GM21717 (cell line): ENCODE measurements around the gene NDUFV3.
A peak's percentile ranks its signal among the peaks of the same experiment; 100 is the strongest.
"Not testable (repeated sequence)": the region's sequence is repeated elsewhere in the genome, so short reads cannot be mapped to it uniquely, and the experiment has no call there.

ENCODE experiments used
- ATAC-seq: cut with Tn5 transposase; IDR thresholded peaks from one replicate; pipeline ENCODE4 v1.9.1; 2021; ENCODE audit warnings: mild to moderate bottlenecking, moderate library complexity; ENCODE audit not compliant: unreplicated experiment

NDUFV3 gene

DNA sequence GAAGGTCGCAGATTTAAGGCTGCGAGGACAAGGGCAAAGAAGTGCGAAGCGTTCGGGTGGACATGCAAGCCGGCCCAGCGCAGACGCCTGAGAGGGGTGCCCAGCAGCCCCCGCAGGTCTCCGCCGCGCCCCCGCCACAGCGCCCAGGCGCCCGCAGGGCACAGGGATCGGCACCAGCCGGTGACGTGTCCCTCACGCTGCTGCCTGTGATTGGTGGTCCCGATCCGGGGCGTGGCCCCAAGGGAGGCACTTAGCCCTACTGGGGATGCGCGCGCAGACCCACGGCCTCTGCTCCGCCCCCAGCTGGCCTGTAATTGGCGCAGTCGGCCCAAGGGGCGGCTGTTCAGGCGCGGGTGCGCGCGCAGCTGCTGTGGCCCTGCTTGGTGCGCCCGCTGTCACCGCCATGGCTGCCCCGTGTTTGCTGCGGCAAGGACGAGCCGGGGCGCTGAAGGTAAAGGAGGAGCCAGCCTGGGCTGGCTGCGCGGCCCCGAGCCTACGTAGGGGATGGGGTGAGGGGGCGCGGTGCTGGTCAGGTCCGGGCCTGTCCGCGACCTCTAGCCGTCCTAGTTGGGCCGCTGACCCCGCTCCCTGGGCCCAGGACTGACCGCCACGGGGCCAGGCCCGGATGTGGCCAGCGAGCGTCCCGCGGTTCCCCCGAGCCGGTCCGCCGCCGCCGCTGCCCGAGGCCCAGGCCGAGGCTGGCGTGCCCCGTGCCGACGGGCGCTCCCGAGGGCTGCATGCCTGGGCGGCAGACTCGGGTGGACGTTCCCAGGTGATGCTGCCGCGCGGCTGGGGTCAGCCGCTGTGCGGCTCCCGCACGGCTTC, at the start of gene NDUFV3:
NDUFV3 (plus strand) TSS at position 379 of the 825 bp plus-strand sequence; CDS start at position 404, 25 bp downstream.
- peak; percentile 82 for ATAC-seq

DNA sequence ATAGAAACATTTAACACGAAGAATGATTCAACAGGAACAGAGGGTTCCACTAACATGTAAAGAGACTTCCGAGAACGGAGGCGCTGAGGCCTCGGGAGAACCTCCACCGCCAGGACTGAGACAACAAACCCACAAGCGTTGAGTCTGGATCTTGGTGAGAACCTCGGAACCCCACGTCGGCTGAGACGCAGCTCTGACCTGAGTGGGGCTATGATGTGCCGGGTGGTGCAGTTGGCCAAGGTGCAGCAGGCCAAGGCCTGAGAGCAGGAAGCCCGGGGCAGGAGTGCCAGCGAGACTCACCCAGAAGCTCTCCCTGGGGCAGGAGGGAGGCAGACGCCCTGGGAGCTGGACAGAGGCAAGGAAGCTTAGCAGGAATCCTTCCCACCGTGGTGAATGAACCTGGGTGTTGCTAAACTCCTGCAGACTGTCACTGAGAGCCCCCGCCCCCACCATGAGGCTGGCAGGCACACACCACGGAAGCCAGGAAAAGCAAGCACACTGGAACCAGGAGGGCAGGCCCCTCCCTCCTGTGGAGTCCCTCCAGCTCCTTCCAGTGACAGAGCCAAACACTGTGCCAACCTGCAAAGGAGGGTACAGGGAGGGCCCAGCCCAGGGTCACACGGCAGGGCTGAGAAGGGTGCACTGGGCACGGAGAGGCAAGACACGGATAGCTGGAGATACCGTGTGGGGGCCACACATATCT, 48.5 kb upstream of the NDUFV3 start:
- no peak for ATAC-seq

DNA sequence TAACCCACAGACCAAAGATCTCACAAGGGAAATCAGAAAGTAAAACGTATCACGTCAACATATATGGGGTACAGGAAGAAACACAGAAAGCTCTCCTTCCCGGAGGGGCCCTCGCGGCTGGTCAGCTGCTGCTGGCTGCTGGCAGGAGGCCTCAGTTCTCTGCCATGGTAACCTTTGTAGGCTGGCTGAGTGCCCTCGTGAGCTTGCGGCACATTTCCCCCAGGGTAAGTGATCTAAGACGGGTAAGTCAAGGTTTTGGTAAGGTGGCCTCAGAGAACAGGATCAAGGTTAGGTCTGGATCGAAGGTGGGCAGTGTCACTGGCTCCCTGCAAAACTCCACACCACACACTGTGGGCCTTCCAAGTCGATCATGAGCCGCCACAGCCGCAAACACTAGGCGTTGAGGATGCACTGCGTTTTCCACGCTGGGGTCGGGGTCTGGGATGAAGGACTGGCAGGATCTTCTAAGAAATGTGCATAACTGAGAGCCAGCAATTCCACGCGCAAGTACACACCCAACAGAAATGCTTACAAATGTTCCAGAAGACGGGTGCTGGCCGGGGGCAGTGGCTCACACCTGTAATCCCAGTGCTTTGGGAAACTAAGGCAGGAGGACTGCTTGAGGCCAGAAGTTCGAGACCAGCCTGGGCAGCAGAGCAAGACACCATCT, 47.7 kb upstream of the NDUFV3 start:
- no peak for ATAC-seq

DNA sequence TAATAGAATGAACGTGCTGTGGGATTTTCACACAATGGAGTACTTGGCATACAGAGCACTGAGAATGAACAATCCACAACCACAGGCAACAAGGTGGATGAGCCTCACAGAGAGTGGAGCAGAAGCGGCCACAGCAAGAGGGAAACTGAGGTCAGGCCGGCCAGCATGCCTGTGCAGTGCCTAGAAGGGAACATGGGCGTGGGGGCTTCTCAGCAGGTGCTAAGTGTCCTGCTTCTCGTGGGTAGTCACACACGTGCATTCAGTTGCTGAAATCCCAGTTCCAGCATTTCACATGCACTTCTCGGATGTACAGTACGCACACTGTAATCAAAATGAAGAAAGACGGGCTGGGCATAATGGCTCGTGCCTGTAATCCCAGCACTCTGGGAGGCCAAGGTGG, 46.9 kb upstream of the NDUFV3 start:
- ATAC-seq: no peak

DNA sequence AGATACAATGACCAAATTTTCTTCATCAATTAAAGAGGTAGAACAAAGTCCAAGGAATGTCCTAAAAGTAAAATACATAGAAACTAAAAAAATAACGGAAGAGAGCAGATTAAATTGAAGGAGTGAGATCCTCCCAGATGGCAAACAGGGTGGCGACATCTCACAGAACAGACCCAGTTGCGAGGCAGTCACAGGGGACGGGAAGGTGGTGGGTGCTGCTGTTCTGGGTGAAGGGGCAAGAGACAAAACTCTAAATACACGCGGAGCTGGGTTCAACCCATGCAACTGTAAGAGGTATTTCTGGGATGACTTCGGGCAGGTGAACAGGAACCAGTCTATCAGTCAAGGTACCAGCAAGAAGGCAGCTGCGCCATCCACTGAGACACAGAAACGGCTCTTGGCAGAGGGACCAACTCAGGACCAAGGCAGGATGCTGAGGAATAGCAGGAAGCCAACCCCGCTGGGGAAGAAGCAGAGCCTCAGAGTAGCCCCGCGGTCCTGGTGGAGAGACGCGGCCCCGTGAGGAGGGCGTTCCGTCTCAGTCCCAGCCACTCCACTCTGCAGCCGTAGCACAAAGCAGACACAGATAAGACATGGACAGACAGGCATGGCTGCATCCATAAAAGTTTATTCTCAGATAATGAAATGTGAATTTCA, 45.9 kb upstream of the NDUFV3 start:
- no peak for ATAC-seq

DNA sequence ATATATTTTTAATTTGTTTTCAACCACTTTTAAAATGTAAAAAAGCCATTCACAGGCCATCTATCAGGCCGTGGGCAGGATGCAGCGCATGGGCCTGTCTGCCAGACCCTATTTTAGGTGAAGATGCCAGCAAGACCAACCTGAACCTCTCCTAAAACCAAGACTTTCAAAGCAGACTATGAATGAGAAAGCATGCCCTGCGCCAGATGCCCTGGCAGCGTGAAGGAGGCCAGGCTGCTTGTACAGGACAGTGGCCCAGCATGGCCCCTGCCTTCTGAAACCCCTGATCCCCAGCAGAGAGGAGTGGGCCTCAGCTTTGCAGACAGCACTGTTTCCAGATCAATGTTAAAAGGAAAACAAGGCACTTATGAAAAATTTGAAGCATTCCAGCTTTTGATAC, 45.4 kb upstream of the NDUFV3 start:
- ATAC-seq: no peak

DNA sequence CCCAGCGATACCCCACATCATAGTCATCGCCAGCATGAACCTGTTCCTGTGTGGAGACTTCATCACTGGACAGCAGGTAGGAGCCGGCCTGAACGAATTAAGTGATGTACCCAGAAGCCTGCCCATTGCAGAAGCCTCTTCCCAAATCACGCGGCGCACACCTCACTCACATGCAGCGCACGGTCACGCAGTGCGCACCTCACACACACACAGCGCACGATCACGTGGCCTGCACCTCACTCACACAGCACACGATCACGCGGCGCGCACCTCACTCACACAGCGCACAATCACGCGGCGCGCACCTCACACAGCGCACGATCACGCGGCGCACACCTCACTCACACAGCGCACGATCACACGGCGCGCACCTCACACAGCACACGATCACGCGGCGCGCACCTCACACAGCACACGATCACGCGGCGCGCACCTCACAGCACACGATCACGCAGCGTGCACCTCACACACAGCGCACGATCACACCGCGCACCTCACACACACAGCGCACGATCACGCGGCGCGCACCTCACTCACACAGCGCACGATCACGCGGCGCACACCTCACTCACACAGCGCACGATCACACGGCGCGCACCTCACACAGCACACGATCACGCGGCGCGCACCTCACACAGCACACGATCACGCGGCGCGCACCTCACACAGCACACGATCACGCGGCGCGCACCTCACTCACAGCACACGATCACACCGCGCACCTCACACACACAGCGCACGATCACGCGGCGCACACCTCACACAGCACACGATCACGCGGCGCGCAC, 44.8 kb upstream of the NDUFV3 start:
- ATAC-seq: not testable (repeated sequence)

DNA sequence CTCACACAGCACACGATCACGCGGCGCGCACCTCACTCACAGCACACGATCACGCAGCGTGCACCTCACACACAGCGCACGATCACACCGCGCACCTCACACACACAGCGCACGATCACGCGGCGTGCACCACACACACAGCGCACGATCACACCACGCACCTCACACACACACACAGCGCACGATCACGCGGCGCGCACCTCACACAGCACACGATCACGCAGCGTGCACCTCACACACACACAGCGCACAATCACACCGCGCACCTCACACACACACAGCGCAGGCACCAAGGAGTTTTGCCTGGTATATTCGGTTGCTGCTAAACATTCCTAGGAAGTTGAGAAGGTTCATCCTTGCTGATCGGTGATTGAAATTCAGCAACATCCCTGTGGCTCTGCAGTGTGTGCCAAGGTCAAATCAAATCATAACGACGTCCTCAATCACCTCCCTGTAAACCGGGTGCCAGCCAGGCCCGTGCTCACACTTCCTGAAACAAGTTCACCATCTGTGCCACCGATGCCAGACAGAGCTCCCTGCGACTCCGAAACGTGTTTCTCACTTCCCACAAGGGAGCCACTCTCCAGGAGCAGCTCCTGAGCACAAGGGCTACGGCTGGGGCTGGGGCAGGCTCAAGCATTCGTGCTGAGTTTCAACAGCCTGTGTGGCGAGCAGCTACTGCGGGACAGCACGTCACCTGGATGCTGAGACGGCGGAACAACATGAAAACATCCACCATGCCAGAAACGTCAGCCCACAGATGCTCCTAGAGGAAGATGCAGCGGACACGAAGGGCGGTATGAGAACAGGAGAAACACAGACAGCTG, 44.0 kb upstream of the NDUFV3 start:
- no peak for ATAC-seq

DNA sequence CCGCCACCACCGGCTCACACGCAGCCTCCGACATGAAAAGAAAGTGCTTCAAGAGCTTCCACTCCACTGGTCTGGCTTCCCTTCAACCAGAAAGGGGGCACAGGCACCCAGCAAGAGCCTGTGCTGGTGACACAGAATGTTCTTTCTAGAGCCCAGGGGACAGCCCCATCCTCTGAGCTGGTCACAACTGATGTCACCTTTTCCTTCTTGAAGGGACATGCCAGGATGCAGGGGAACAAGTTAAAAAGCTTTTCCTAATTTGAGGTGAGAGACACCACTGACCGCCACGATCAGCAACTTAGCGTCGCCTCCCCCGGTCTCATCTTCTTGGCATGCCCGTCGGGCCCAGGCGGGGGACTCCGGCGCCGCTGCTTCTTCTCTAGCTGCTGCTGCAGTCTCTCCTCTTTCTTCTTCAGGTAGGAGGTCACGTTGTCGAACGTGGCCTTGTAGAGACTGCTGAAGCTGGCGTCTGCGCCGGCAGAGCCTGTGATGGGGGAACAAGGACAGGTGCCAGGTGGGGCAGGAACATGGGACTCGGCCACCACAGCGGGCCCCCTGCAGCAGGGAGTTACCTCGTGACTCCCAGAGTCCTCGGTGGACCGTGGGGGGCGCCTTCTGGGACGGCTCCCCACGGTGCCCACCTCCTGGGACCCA, 43.2 kb upstream of the NDUFV3 start:
- ATAC-seq: no peak

DNA sequence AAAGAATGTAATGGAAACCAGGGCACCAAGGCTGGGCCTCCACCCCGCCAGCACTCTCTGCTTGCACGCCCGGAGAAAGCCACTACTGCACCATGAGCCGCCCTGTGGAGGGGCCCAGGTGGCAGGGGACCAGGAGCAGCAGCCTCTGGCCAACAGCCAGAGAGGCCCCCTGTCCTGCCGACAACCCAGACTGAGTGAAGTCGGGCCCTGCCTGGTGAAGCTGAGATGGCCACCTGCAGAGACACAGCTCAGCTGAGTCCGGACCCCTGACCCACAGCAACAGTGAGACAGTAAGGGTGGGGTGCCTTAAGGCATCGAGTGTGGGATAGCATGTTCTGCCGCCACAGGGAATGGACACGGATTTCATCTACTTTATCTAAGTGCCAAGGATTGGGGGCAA, 42.6 kb upstream of the NDUFV3 start:
- ATAC-seq: no peak

DNA sequence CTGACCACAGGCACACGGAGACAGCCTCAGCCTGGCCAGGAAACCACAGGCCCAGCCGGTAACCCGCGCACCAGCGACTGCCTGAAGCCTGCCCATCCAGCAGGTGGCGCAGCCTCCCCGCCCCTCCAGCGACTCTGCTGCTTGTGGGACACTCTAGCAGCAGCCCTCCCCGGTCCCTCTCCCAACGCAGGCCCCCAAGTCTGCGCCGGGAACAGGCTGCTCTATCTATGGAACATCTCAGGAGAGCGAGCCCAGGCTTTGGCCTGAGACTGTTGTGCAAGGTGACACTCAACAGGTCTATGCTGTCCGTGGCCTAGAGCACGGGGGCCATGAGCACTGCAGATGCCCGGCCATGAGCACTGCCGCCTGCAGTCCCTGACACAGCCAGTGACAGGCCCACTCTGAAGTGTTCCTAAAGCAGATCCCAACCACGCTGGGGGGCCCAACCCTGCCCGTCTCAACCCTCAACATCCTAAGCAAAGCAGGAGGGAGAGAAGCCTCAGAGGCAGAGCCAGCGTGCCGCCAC, 42.2 kb upstream of the NDUFV3 start:
- ATAC-seq: no peak

DNA sequence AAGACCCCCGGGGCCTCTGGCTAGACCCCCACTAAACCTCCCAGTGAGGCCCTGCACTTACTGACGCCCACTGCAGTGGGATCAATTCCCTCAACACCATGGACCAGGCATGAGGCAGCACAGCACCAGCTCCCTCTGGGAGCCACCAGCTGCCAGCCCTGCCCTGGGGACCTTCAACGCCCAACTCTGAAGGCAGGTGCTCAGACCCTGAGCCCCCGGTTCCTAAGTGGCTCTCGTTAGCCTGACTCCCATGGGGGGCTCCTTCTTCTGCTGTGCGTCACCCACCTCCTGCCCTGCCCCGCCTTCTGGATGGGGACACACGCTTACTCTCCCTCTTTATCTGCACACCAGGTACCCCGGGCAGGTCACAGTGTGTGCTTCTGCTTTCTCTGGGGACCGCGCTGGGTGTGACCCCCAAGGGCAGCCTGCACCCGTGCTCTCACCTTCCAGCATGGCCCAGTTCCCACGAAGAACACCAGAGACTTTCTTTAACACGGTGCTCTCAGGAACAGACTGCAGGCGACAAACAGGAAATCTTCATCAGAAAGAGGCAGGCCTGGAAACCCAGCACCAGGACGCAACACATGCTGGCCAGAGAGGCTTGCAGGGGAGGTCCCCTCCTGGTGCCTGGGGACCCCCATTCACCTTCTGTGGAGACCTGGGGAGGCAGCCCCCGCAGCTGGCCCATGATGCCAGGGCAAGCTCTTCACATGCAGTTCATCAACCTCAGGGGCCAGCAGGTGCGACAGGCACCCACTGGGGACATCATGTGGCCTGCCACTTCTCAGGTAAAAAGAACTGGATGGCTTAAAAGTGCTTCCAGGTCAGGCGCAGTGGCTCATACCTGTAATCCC, 41.1 kb upstream of the NDUFV3 start:
- ATAC-seq: no peak

DNA sequence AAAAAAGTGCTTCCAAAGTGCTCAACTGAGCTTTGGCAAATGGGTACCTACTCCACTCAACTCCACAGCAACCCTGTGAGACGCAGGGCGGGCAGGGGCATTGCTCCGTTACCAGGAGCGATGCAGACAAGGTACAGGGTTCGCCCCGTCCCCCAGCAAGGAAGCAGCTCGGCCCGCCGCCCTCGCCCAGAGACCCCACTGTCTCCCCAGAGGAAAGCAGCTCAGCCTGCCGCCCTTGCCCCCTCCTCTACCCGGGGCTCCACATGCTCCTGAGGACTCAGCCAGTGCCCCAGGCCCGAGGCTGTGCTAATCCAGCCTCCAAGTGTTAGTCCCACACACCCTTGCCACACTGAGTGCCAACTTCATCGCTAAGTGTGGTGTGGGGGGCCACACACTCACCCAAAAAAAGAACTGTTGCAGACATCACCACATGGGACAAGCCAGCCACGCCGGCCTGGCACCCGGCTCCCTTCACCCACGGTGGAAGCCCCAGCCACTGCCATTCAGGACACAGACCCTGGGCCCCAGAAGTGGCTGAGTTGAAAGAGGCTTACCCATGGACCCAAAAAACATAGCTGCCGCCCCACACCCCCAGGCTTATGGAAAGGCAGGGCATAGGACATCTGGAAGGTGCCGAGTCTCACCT, 40.1 kb upstream of the NDUFV3 start:
- ATAC-seq: no peak

DNA sequence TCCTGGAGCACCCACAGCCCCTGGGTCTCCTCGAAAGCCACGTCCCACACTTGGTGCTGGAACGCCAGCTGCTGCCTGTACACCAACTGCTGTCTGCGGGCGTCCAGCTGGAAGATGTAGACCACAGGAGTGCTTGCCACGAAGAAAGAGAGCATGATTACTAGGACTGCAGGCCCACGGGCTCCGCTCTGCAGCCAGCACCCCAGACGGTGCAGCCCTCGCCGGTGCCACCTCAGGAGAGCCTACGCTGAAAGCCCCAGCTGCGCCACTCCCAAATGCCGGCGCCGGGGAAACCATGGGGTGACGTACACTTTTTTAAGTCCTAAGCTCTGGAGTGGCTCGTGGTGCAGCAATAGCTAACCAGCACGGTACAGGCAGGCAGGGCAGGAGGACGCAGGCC, 39.5 kb upstream of the NDUFV3 start:
- ATAC-seq: no peak

DNA sequence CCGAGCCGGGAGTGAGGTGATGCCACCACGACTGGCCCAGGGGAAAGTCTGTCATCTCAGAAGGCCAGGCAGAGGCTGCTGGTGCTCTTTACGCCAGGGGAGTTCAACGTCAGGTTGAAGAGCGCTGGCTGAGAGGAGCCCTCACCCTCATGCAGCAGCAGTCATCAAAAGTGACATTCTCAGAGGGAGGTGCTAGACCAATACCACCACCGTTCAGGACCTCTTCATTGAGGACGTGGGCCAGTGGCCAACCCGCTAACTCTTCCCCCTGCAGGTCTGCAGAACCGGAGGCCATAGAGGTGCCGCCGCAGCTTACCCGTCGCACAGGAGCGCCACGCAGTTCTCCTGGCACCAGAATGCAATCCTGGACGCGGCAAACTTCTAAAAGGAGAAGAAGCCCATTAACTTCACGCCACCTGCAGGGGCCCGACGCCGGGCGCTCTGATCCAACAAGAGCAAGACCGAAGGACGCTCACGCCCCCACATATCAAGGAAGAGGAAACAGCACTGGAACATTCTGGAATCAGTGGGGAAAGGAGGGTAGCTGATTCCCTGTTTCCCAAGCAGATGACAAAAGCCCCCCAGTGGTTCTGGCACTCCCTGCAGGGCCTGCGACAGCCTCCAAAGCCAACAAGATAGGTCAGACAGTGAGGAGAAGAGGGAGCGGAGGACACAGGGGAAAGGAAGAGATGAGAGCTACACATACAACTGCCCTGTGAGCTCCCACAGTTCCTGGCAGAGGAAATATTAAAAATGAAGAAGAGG, 38.7 kb upstream of the NDUFV3 start:
- ATAC-seq: no peak

DNA sequence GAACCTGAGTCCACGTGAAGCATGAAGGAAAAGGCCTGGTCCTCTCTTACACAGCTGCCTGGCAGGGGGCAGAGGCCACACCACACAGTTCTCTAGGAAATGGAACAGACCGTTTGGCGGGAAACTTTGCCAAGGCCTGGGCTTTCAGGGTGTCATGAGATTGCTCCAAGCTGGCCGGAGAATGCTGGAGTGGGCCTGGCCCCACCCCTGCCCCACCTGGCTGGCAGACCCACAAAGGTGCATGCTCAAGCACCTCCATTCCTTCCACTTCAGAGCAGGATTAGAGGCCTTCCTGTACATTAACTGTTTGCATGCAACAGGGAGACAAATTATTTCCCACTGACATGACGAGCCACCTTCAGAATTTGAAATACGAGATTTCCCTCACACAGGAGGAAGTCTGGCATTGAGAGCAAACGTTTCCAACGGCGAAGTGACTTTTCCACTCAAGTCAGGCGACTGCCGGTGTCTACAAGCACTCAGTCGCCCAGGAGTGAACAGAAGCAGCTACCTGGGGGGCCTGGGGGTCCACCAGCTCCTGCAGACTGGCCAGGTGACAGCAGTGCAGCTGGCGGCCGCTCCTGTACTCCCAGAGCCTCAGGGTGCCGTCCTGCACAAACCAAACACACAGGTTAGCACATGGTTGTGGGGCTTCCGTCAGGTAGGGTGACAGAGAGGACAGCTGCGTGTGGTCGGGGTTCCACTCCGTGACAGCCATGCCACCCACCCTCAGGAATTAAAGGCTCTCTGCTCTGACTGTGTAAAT, 37.8 kb upstream of the NDUFV3 start:
- ATAC-seq: no peak
